ENCODE results near the gene HSF5.

The HSF5 gene

DNA sequence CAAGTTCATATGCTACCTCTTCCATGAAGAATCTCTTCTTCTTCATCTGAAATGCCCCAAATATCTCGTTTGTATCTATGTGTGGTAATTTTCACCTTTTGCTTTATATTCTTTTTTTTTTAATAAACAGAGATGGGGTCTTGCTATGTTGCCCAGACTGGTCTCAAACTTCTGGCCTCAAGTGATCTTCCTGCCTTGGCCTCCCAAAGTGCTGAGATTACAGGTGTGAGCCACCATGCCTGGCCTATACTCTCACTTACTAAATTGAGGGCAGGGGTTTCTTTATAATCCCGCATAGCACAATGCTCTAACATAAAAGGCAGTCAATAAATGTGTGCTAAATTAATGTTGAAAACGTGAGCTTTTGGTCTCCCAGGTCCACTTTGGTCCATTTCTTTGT is 101.5 kb downstream of the HSF5 start:
- TF ChIP-seq EZH2 (optimal IDR thresholded peaks at IDR 0.05; ENCODE audit: low read depth, low read length) (no peak), EZH2phosphoT487 (IDR thresholded peaks at IDR 0.05; ENCODE audit: low read length) (no peak)
- TF ChIP-seq, protein P1, sequence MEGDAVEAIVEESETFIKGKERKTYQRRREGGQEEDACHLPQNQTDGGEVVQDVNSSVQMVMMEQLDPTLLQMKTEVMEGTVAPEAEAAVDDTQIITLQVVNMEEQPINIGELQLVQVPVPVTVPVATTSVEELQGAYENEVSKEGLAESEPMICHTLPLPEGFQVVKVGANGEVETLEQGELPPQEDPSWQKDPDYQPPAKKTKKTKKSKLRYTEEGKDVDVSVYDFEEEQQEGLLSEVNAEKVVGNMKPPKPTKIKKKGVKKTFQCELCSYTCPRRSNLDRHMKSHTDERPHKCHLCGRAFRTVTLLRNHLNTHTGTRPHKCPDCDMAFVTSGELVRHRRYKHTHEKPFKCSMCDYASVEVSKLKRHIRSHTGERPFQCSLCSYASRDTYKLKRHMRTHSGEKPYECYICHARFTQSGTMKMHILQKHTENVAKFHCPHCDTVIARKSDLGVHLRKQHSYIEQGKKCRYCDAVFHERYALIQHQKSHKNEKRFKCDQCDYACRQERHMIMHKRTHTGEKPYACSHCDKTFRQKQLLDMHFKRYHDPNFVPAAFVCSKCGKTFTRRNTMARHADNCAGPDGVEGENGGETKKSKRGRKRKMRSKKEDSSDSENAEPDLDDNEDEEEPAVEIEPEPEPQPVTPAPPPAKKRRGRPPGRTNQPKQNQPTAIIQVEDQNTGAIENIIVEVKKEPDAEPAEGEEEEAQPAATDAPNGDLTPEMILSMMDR (IDR thresholded peaks at IDR 0.05; ENCODE audit: low read length), result no peak
- Histone ChIP-seq H3K9me2 (replicated peaks; ENCODE audit: insufficient read depth, low read length) (no peaks in the 10 kb centered on the region), H2AFZ (ENCODE audit: low read length) (no peak overlapping the region), H3K9me3 (replicated peaks; ENCODE audit: insufficient read depth, low read length) (no peaks in the 10 kb centered on the region), H3K4me1 (ENCODE audit: low read length) (peaks cover 36% of the 10 kb centered on the region), H3K27ac (ENCODE audit: low read length) (no peak overlapping the region), H3K9ac (ENCODE audit: low read length) (no peak overlapping the region), H4K20me1 (ENCODE audit: insufficient read depth, low read length) (no peaks in the 10 kb centered on the region), H3K36me3 (replicated peaks; ENCODE audit: insufficient read depth, low read length) (no peaks in the 10 kb centered on the region), H3F3A (ENCODE audit: insufficient read depth, low read length) (peaks cover 15% of the 10 kb centered on the region), H3K4me3 (ENCODE audit: low read length) (no peak overlapping the region), H3K27me3 (replicated peaks; ENCODE audit: insufficient read depth, low read length) (no peaks in the 10 kb centered on the region), H3K4me2 (ENCODE audit: low read depth, low read length) (no peak overlapping the region), H3K79me2 (ENCODE audit: low read length) (no peaks in the 10 kb centered on the region)
- DNase-seq, result no peak

DNA sequence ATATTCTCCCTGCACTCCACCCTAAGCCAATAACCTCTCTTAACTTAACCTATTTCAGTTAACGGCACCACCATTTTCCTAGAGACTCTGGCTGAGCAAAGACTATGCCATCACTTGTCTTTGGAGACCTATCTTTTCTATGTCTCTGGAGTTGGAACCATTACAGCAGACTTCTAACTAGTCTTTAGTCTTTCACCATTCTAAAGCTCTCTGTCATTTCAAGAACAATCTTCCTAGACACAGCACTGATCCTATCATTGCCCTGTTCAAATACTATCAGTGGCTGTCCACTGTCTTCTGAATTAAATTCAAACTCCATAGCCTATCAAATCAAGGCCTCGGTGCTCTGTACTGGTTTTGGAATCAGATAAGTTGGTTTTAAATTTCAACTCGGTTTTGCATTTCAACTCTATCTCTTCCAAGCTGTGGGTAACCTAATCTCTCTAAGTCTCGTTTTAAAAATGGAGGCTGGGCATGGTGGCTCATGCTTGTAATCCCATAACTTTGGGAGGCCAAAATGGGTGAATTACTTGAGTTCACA is 102.8 kb downstream of the HSF5 start:
- no peaks in the 10 kb centered on the region for H3K9me3 ChIP-seq (replicated peaks; ENCODE audit: insufficient read depth, low read length)
- no peak overlapping the region for H3K27ac ChIP-seq (ENCODE audit: low read length)
- no peak for TF ChIP-seq EZH2 (optimal IDR thresholded peaks at IDR 0.05; ENCODE audit: low read depth, low read length)
- TF ChIP-seq EZH2phosphoT487 (IDR thresholded peaks at IDR 0.05; ENCODE audit: low read length), result no peak
- TF ChIP-seq, protein P1 (IDR thresholded peaks at IDR 0.05; ENCODE audit: low read length), result no peak
- peaks cover 18% of the 10 kb centered on the region for H3F3A ChIP-seq (ENCODE audit: insufficient read depth, low read length)
- no peak overlapping the region for H3K4me3 ChIP-seq (ENCODE audit: low read length)
- H3K9ac ChIP-seq (ENCODE audit: low read length), result no peak overlapping the region
- H3K79me2 ChIP-seq (ENCODE audit: low read length), result no peaks in the 10 kb centered on the region
- no peak overlapping the region for H2AFZ ChIP-seq (ENCODE audit: low read length)
- H3K9me2 ChIP-seq (replicated peaks; ENCODE audit: insufficient read depth, low read length), result no peaks in the 10 kb centered on the region
- no peaks in the 10 kb centered on the region for H3K27me3 ChIP-seq (replicated peaks; ENCODE audit: insufficient read depth, low read length)
- H3K4me2 ChIP-seq (ENCODE audit: low read depth, low read length), result no peak overlapping the region
- DNase-seq, result no peak
- H4K20me1 ChIP-seq (ENCODE audit: insufficient read depth, low read length), result no peaks in the 10 kb centered on the region
- peaks cover 42% of the 10 kb centered on the region for H3K4me1 ChIP-seq (ENCODE audit: low read length)
- H3K36me3 ChIP-seq (replicated peaks; ENCODE audit: insufficient read depth, low read length), result no peaks in the 10 kb centered on the region

DNA sequence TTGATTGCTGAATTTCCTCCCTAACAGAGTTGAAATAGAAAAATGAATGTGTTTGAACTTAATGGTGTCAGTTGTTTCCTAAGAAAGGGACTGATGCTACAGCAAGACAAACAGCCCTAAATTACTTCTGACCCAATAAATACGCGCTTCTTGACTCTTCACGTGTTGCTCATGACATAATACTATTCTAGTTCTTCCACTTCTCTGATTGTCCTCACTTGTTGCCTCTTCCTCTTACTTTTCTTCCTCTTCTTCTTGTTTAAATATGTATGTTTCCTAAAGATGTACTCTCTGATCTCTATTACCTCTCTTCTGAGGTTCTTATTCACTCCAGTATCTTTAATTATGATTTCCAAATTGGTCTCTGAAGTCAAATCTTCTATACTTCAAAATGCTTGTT is 103.3 kb downstream of the HSF5 start:
- no peak for TF ChIP-seq EZH2 (optimal IDR thresholded peaks at IDR 0.05; ENCODE audit: low read depth, low read length)
- no peak for TF ChIP-seq EZH2phosphoT487 (IDR thresholded peaks at IDR 0.05; ENCODE audit: low read length)
- TF ChIP-seq, protein P1 (IDR thresholded peaks at IDR 0.05; ENCODE audit: low read length), result no peak
- Histone ChIP-seq H3K27ac (ENCODE audit: low read length) (no peak overlapping the region), H3K4me2 (ENCODE audit: low read depth, low read length) (no peak overlapping the region), H3K4me3 (ENCODE audit: low read length) (no peak overlapping the region), H2AFZ (ENCODE audit: low read length) (no peak overlapping the region), H3F3A (ENCODE audit: insufficient read depth, low read length) (peaks cover 18% of the 10 kb centered on the region), H3K79me2 (ENCODE audit: low read length) (no peaks in the 10 kb centered on the region), H3K9me2 (replicated peaks; ENCODE audit: insufficient read depth, low read length) (no peaks in the 10 kb centered on the region), H3K27me3 (replicated peaks; ENCODE audit: insufficient read depth, low read length) (no peaks in the 10 kb centered on the region), H3K9me3 (replicated peaks; ENCODE audit: insufficient read depth, low read length) (no peaks in the 10 kb centered on the region), H3K36me3 (replicated peaks; ENCODE audit: insufficient read depth, low read length) (no peaks in the 10 kb centered on the region), H4K20me1 (ENCODE audit: insufficient read depth, low read length) (no peaks in the 10 kb centered on the region), H3K4me1 (ENCODE audit: low read length) (peaks cover 42% of the 10 kb centered on the region), H3K9ac (ENCODE audit: low read length) (no peak overlapping the region)
- no peak for DNase-seq

All from MM.1S (cell line).